Effector memory CD4-positive, alpha-beta T cell (primary cell): ENCODE data around the gene LRBA.

Source experiments
- DNase-seq, 3 donors: peaks; one replicate each; pipeline ENCODE4 v3.0.0-alpha.2; 2020
- H3K27ac ChIP-seq: 2 replicates; pipeline ENCODE4 v1.7.0; 2013; ENCODE audit warnings: mild to moderate bottlenecking, low read length, moderate library complexity; ENCODE audit not compliant: insufficient read depth, poor library complexity, severe bottlenecking
- H3K27me3 ChIP-seq: replicated peaks from 2 replicates; pipeline ENCODE4 v1.7.0; 2013; ENCODE audit warnings: mild to moderate bottlenecking, low read length; ENCODE audit not compliant: insufficient read depth, control insufficient read depth, poor library complexity, severe bottlenecking
- H3K36me3 ChIP-seq: 2 replicates; pipeline ENCODE4 v1.7.0; 2013; ENCODE audit warnings: mild to moderate bottlenecking, low read length, moderate library complexity; ENCODE audit not compliant: control insufficient read depth, insufficient read depth
- H3K4me1 ChIP-seq: 2 replicates; pipeline ENCODE4 v1.7.0; 2013; ENCODE audit warnings: low read length, mild to moderate bottlenecking; ENCODE audit not compliant: control insufficient read depth, insufficient read depth, poor library complexity, severe bottlenecking
- H3K4me3 ChIP-seq: 2 replicates; pipeline ENCODE4 v1.7.0; 2013; ENCODE audit warnings: low read length, low read depth, mild to moderate bottlenecking; ENCODE audit not compliant: insufficient read depth, poor library complexity, severe bottlenecking
- H3K9me3 ChIP-seq: 2 replicates; pipeline ENCODE4 v1.7.0; 2013; ENCODE audit warnings: mild to moderate bottlenecking, low read length, moderate library complexity; ENCODE audit not compliant: control insufficient read depth

LRBA gene

GRCh38 chr4:150323406-150324325 is 691.4 kb downstream of the LRBA start:
- Histone ChIP-seq H3K4me3 (no peak overlapping the region), H3K36me3 (peaks cover 5% of the 10 kb centered on the region), H3K27me3 (no peaks in the 10 kb centered on the region), H3K4me1 (no peaks in the 10 kb centered on the region), H3K9me3 (no peaks in the 10 kb centered on the region), H3K27ac (no peak overlapping the region)
- no peak for DNase-seq

GRCh38 chr4:150322646-150323045 is 692.4 kb downstream of the LRBA start:
- no peak overlapping the region for H3K4me3 ChIP-seq
- H3K27me3 ChIP-seq, result no peaks in the 10 kb centered on the region
- peaks cover 5% of the 10 kb centered on the region for H3K36me3 ChIP-seq
- H3K27ac ChIP-seq, result no peak overlapping the region
- H3K9me3 ChIP-seq, result no peaks in the 10 kb centered on the region
- DNase-seq, result no peak
- no peaks in the 10 kb centered on the region for H3K4me1 ChIP-seq

GRCh38 chr4:150321113-150321512 is 694.0 kb downstream of the LRBA start:
- no peak for DNase-seq
- H3K9me3 ChIP-seq, result no peaks in the 10 kb centered on the region
- H3K4me1 ChIP-seq, result no peaks in the 10 kb centered on the region
- H3K4me3 ChIP-seq, result no peak overlapping the region
- no peaks in the 10 kb centered on the region for H3K27me3 ChIP-seq
- peaks cover 9% of the 10 kb centered on the region for H3K36me3 ChIP-seq
- H3K27ac ChIP-seq, result no peak overlapping the region

GRCh38 chr4:150318971-150319370 is 696.1 kb downstream of the LRBA start:
- no peak overlapping the region for H3K27ac ChIP-seq
- peaks cover 9% of the 10 kb centered on the region for H3K36me3 ChIP-seq
- no peak for DNase-seq
- H3K9me3 ChIP-seq, result no peaks in the 10 kb centered on the region
- H3K27me3 ChIP-seq, result no peaks in the 10 kb centered on the region
- H3K4me1 ChIP-seq, result no peaks in the 10 kb centered on the region
- H3K4me3 ChIP-seq, result no peak overlapping the region

- DNase-seq, result no peak
- Histone ChIP-seq H3K36me3 (peaks cover 9% of the 10 kb centered on the region), H3K27ac (no peak overlapping the region), H3K27me3 (no peaks in the 10 kb centered on the region), H3K4me3 (no peak overlapping the region), H3K4me1 (no peaks in the 10 kb centered on the region), H3K9me3 (no peaks in the 10 kb centered on the region)
Observed at GRCh38 chr4:150318527-150318926, 696.6 kb downstream of the LRBA start.

- no peaks in the 10 kb centered on the region for H3K9me3 ChIP-seq
- no peaks in the 10 kb centered on the region for H3K4me1 ChIP-seq
- H3K4me3 ChIP-seq, result no peak overlapping the region
- H3K27me3 ChIP-seq, result no peaks in the 10 kb centered on the region
- H3K27ac ChIP-seq, result no peak overlapping the region
- peaks cover 9% of the 10 kb centered on the region for H3K36me3 ChIP-seq
- no peak for DNase-seq
Observed at GRCh38 chr4:150316332-150317205, 698.5 kb downstream of the LRBA start.

- no peaks in the 10 kb centered on the region for H3K9me3 ChIP-seq
- DNase-seq, result no peak
- H3K27me3 ChIP-seq, result no peaks in the 10 kb centered on the region
- no peak overlapping the region for H3K27ac ChIP-seq
- H3K4me1 ChIP-seq, result no peaks in the 10 kb centered on the region
- peaks cover 4% of the 10 kb centered on the region for H3K36me3 ChIP-seq
- H3K4me3 ChIP-seq, result no peak overlapping the region
Observed at GRCh38 chr4:150315691-150316090, 699.4 kb downstream of the LRBA start.

GRCh38 chr4:150315175-150315574 is 699.9 kb downstream of the LRBA start:
- H3K27ac ChIP-seq, result no peak overlapping the region
- no peaks in the 10 kb centered on the region for H3K9me3 ChIP-seq
- peaks cover 4% of the 10 kb centered on the region for H3K36me3 ChIP-seq
- no peaks in the 10 kb centered on the region for H3K4me1 ChIP-seq
- DNase-seq, result no peak
- H3K27me3 ChIP-seq, result no peaks in the 10 kb centered on the region
- H3K4me3 ChIP-seq, result no peak overlapping the region

- H3K9me3 ChIP-seq, result no peaks in the 10 kb centered on the region
- no peaks in the 10 kb centered on the region for H3K4me1 ChIP-seq
- H3K4me3 ChIP-seq, result no peak overlapping the region
- H3K27me3 ChIP-seq, result no peaks in the 10 kb centered on the region
- H3K27ac ChIP-seq, result no peak overlapping the region
- peaks cover 4% of the 10 kb centered on the region for H3K36me3 ChIP-seq
- DNase-seq, result no peak
Observed at GRCh38 chr4:150314031-150314430, 701.1 kb downstream of the LRBA start.
